Bronchial epithelial cell (primary cell): ENCODE results near the gene CCNJL. TPM values are rescaled to one million over a fixed set of nuclear protein-coding genes. Genes with fewer than 3 reads are reported as not detected.

Experiments
- DNase-seq: peaks from one replicate; pipeline ENCODE4 v3.0.0-alpha.2; 2010; ENCODE audit warnings: low read depth
- FAIRE-seq: peaks from 2 replicates; lab custom pipeline; 2011; peaks lifted over from hg19 to GRCh38; lab: Jason Lieb, UNC
- H3K27me3 ChIP-seq: 2 replicates; pipeline ENCODE4 v1.5.1; 2011; ENCODE audit warnings: low read length; ENCODE audit not compliant: control insufficient read depth, insufficient read depth
- H3K36me3 ChIP-seq: 2 replicates; pipeline ENCODE4 v1.5.1; 2011; ENCODE audit warnings: low read length; ENCODE audit not compliant: control insufficient read depth, insufficient read depth
- H3K4me3 ChIP-seq: 2 replicates; pipeline ENCODE4 v1.5.1; 2011; ENCODE audit warnings: mild to moderate bottlenecking, low read depth, low read length, control low read depth
- total RNA-seq: library from RNA; depleted of rRNA; stranded (reverse); fragments of >200 nt; gene quantifications from 2 replicates; pipeline ENCODE4 v1.2.1, GENCODE V29; 2014
- TF ChIP-seq, protein P1 (sequence below): IDR thresholded peaks from 2 replicates; pipeline ENCODE4 v1.5.1; 2011; ENCODE audit warnings: mild to moderate bottlenecking, moderate library complexity, low read length, control low read depth, inconsistent platforms; ENCODE audit not compliant: insufficient read depth, severe bottlenecking

Gene CCNJL
- total RNA-seq, 1 donor from 2014 or later = 4.2 TPM

DNA sequence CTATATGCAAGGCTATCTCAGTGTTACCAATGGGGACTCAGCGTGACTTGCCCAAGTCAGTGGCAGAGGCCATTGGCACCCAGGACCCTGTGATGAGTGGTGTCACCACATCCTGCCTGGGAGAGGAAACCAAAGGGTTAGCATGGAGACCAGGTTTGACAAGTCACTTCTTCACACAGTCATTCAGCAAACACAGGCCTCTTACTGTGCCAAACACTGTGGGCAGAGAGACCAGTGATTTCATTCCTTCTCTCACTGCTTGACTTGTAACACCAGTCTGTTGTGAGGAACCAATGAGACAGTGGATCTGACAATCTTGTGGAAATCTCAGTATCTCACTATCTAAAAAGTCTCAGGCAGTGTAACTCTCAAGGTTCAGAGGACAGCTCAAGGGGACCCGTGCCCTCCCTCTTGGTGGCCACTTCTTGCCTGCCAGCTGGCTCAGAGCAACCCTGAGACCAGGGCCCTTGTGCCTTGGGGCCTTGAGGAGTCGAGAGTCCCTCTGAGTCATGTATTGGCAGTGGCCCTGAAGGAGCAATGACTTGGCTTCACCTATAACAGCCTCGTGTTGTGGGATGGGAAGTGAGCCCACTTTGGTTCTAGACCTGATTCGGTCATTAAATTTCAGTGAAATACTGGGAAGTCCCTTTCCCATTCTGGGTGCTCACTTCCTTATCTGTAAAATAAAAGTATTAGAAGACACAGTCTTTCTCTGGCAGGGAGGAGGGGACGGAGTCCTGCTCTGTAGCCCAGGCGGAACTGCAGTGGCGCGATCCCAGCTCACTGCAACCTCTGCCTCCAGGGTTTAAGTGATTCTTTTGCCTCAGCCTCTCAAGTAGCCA is 81.5 kb downstream of the CCNJL start:
- no peaks in the 10 kb centered on the region for H3K27me3 ChIP-seq
- DNase-seq = peak; percentile 89
- TF ChIP-seq, protein P1, sequence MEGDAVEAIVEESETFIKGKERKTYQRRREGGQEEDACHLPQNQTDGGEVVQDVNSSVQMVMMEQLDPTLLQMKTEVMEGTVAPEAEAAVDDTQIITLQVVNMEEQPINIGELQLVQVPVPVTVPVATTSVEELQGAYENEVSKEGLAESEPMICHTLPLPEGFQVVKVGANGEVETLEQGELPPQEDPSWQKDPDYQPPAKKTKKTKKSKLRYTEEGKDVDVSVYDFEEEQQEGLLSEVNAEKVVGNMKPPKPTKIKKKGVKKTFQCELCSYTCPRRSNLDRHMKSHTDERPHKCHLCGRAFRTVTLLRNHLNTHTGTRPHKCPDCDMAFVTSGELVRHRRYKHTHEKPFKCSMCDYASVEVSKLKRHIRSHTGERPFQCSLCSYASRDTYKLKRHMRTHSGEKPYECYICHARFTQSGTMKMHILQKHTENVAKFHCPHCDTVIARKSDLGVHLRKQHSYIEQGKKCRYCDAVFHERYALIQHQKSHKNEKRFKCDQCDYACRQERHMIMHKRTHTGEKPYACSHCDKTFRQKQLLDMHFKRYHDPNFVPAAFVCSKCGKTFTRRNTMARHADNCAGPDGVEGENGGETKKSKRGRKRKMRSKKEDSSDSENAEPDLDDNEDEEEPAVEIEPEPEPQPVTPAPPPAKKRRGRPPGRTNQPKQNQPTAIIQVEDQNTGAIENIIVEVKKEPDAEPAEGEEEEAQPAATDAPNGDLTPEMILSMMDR = no peak
- H3K36me3 ChIP-seq = no peaks in the 10 kb centered on the region
- FAIRE-seq = peak; percentile 82
- H3K4me3 ChIP-seq = no peak overlapping the region

DNA sequence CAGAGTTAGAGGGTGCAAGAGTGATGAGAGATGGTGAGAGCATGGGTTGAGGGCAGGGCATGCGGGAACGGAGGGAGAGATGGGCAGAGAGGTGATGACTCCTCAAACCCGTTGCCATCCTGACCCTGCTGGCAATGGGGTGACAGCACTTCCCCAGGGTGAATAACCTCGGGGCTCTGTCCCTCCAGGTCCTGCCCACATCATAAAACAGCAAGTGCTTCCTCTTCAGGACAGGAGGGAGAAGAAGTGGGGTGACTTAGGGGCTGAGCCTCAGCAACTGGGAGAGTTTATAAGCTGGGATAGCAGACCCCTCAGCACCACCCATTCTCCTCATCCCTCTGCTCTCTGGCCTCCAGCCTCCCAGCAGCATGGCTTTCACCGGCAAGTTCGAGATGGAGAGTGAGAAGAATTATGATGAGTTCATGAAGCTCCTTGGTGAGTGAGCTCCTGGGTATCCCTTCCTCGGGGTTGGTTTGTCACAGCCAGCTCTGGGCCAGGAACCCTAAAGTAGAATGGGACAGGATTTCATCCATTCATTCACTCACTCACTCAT is 83.1 kb downstream of the CCNJL start, which contains the start of gene FABP6:
Gene FABP6, plus strand, starts transcription at position 317 of the 553 bp plus-strand sequence. Its CDS starts 52 bp downstream, at position 369.
- TF ChIP-seq, protein P1 = no peak
- Histone ChIP-seq H3K36me3 (no peaks in the 10 kb centered on the region), H3K27me3 (no peaks in the 10 kb centered on the region), H3K4me3 (no peak within 1 kb of the TSS)
- DNase-seq (no peak), FAIRE-seq (no peak)

DNA sequence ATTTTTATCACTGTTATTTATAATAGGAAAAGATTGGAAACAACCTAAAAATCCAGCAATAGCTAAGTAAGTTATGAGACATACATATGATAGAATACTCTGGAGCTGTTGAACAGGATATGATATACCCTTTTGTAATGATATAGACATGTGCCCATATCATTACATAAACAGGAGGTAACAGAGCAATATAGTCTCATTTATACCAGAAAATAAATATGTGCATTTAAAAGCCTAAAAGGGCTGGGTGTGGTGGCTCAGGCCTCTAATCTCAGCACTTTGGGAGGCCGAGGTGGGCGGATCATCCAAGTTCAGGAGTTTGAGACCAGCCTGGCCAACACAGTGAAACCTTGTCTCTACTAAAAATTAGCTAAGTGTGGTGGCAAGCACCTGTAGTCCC is 85.4 kb downstream of the CCNJL start:
- FAIRE-seq = no peak

DNA sequence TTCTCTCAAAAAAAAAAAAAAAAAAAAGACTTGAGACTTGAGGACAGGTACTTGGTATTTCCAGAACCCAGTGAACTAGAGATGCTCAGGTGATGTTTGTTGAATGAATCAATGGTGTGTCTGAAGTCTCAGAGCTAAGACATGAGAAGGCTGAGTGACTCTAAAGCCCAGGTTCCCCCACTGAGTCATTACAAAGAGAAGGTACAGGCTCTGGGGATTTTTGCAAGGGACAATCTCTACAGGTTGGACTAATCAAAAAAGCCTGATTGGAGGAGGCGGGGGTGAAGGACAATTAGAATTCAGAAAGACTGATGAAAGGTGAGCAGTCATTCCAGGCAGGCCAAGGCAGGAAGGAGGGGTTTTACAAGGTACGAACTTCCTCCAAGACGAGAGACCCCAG is 91.3 kb downstream of the CCNJL start:
- no peak for DNase-seq
- H3K4me3 ChIP-seq = no peak overlapping the region
- FAIRE-seq = no peak
- TF ChIP-seq, protein P1 = no peak
- no peaks in the 10 kb centered on the region for H3K36me3 ChIP-seq
- H3K27me3 ChIP-seq = no peaks in the 10 kb centered on the region

More for the DNA sequence above, 85.4 kb downstream of the CCNJL start:
- TF ChIP-seq, protein P1 = no peak
- Histone ChIP-seq H3K27me3 (no peaks in the 10 kb centered on the region), H3K36me3 (no peaks in the 10 kb centered on the region), H3K4me3 (no peak overlapping the region)
- no peak for DNase-seq

DNA sequence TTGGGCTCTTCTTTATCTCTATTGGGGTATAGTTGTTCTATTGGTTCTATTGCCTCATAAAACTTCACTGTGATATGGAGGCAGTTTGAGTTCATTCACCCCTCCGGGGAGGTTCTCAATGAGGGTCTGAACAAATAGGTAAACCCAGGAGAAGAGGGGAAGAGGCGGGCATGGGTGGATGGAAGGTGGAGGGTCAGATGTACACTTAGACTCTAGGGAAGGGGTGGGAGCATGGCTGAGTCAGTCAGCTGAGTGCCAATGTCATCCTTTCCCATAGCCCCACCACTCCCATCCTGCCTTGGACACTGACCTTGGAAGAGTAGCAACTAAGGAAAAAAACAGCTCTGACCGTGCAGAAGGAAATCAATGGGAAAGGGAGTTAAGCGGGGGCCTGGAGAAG is 93.0 kb downstream of the CCNJL start:
- Histone ChIP-seq H3K27me3 (no peaks in the 10 kb centered on the region), H3K4me3 (no peak overlapping the region), H3K36me3 (no peaks in the 10 kb centered on the region)
- TF ChIP-seq, protein P1 = no peak
- FAIRE-seq = no peak
- DNase-seq = no peak
